K562 (cell line): ENCODE measurements around the gene FBXW8. TPM values are rescaled to one million over a fixed set of nuclear protein-coding genes. Genes with fewer than 3 reads are reported as not detected.

Source experiments
- ATAC-seq: fragments of 200-7000 bp; cut with Tn5 transposase; 3 replicates; pipeline ENCODE4 v1.9.1; 2020; ENCODE audit warnings: moderate library complexity
- BruUV-seq: library from RNA; stranded (reverse); fragments of 400-500 nt; replicated peaks from 2 replicates; lab custom pipeline; 2021; lab: Mats Ljungman, UMichigan
- CTCF ChIA-PET: fragments of 300-600 bp; formaldehyde crosslinking; extraction: SDS; loops from one replicate; lab custom pipeline; 2021; ENCODE audit warnings: low intra/inter-chr PET ratio; lab: Yijun Ruan, JAX
- POLR2A ChIA-PET: fragments of 300-600, 350-650 bp; sonication (Branson Sonifier 250); formaldehyde crosslinking; extraction: SDS; loops from one replicate; lab custom pipeline; 2021; ENCODE audit warnings: antibody characterized with exemption, inconsistent platforms; lab: Yijun Ruan, JAX
- DNase-seq, 4 experiments: peaks; one replicate each; pipeline versions ENCODE4 v3.0.0 to v3.0.0-alpha.2; 2011 to 2018; ENCODE audit warnings: low spot score in 3 of 4, mixed read lengths in 3 of 4; ENCODE audit errors: extremely low read depth in 1 of 4
- FAIRE-seq: peaks from 2 replicates; lab custom pipeline; 2011; peaks lifted over from hg19 to GRCh38; lab: Jason Lieb, UNC
- H2AFZ ChIP-seq: 2 replicates; pipeline ENCODE4 v1.6.0; 2011; ENCODE audit warnings: low read depth, low read length, control low read depth, inconsistent platforms
- H3K27ac ChIP-seq: fragments of 200-600 bp; 3 replicates; pipeline ENCODE4 v1.8.0; 2011; ENCODE audit warnings: low read depth, mild to moderate bottlenecking, control low read depth, inconsistent platforms, low read length, moderate library complexity, mixed read lengths; ENCODE audit errors: extremely low read depth
- H3K27me3 ChIP-seq, 2 experiments: fragments of 300-600 bp in 1 of 2; 2 replicates in 1 of 2; 3 replicates in 1 of 2; pipeline versions ENCODE4 v1.6.0 to v1.8.0; 2011; ENCODE audit warnings: inconsistent platforms in 2 of 2, low read length in 2 of 2, mild to moderate bottlenecking in 1 of 2, mixed read lengths in 1 of 2, moderate library complexity in 1 of 2; ENCODE audit not compliant: control insufficient read depth in 2 of 2, insufficient read depth in 2 of 2
- H3K36me3 ChIP-seq: fragments of 300-600 bp; 3 replicates; pipeline ENCODE4 v1.8.0; 2011; ENCODE audit warnings: mild to moderate bottlenecking, low read length, inconsistent platforms; ENCODE audit not compliant: control insufficient read depth, insufficient read depth
- H3K4me1 ChIP-seq, 2 experiments: fragments of 200-600 bp in 1 of 2; replicated peaks in 1 of 2; 2 replicates in 1 of 2; 3 replicates in 1 of 2; pipeline versions ENCODE4 v1.5.1 to v1.8.0; 2011; ENCODE audit warnings: inconsistent platforms in 2 of 2, low read length in 2 of 2, mild to moderate bottlenecking in 1 of 2, mixed read lengths in 1 of 2, moderate library complexity in 1 of 2; ENCODE audit not compliant: control insufficient read depth in 2 of 2, insufficient read depth in 2 of 2
- H3K4me2 ChIP-seq: 2 replicates; pipeline ENCODE4 v1.6.1; 2011; ENCODE audit warnings: low read length, control low read depth, inconsistent platforms, mixed read lengths; ENCODE audit not compliant: insufficient read depth
- H3K4me3 ChIP-seq: fragments of 200-600 bp; sonication (generic), shearing (Covaris generic); 2 replicates; pipeline ENCODE4 v1.5.1; 2016; ENCODE audit warnings: control low read depth, inconsistent platforms
- H3K79me2 ChIP-seq: fragments of 200-600 bp; 3 replicates; pipeline ENCODE4 v1.8.0; 2011; ENCODE audit warnings: low read length, inconsistent platforms; ENCODE audit not compliant: control insufficient read depth, insufficient read depth
- H3K9ac ChIP-seq, 2 experiments: 2 replicates each; pipeline versions ENCODE4 v1.6.0 to v1.6.1; 2011; ENCODE audit warnings: low read depth in 2 of 2, low read length in 2 of 2, control low read depth in 1 of 2, inconsistent platforms in 1 of 2, mild to moderate bottlenecking in 1 of 2, mixed read lengths in 1 of 2; ENCODE audit not compliant: insufficient read depth in 1 of 2
- H3K9me1 ChIP-seq: one replicate; pipeline ENCODE4 v1.6.0; 2011; ENCODE audit warnings: inconsistent platforms, mild to moderate bottlenecking, low read length, moderate library complexity; ENCODE audit not compliant: control insufficient read depth, insufficient read depth
- H3K9me3 ChIP-seq: replicated peaks from 2 replicates; pipeline ENCODE4 v1.5.1; 2011; ENCODE audit warnings: low read depth, low read length, inconsistent platforms; ENCODE audit not compliant: control insufficient read depth, insufficient read depth
- H4K20me1 ChIP-seq: replicated peaks from 2 replicates; pipeline ENCODE4 v1.6.1; 2011; ENCODE audit warnings: low read length, inconsistent platforms, mixed read lengths; ENCODE audit not compliant: control insufficient read depth, insufficient read depth
- ADNP ChIP-seq: fragments of 200-800 bp; sonication (Bioruptor generic); IDR thresholded peaks from 2 replicates; pipeline ENCODE4 v1.6.1; 2016; ENCODE audit warnings: missing genetic modification characterization, missing compliant biosample characterization
- BRD9 ChIP-seq: fragments of 450-650 bp; IDR thresholded peaks from 2 replicates; pipeline ENCODE4 v1.6.1; 2018; ENCODE audit warnings: low read depth; ENCODE audit not compliant: partially characterized antibody
- CREB3 ChIP-seq: fragments of 450-650 bp; conservative IDR thresholded peaks from 2 replicates; pipeline ENCODE4 v1.6.1; 2016; ENCODE audit warnings: missing genetic modification characterization, low read depth, mild to moderate bottlenecking, missing compliant biosample characterization, moderate library complexity
- ETV6 ChIP-seq, 3 experiments: fragments of 150-350 bp in 1 of 3; sonication (generic) in 1 of 3; formaldehyde crosslinking in 1 of 3; IDR thresholded peaks; 2 replicates each; pipeline versions ENCODE4 v1.6.1 to v1.8.0; 2014 to 2022; ENCODE audit warnings: borderline replicate concordance in 2 of 3, low read depth in 2 of 3, antibody characterized with exemption in 1 of 3, low read length in 1 of 3, mild to moderate bottlenecking in 1 of 3, missing genetic modification reagents in 1 of 3
- JUN ChIP-seq, 2 experiments: sonication (generic) in 1 of 2; formaldehyde crosslinking in 1 of 2; IDR thresholded peaks; 2 replicates each; pipeline versions ENCODE4 v1.6.1 to v1.8.0; 2012 to 2022; ENCODE audit warnings: borderline replicate concordance in 2 of 2, mild to moderate bottlenecking in 2 of 2, improper control_type of control experiment in 1 of 2, low read depth in 1 of 2, low read length in 1 of 2, missing genetic modification reagents in 1 of 2
- KLF1 ChIP-seq: fragments of 450-650 bp; IDR thresholded peaks from 2 replicates; pipeline ENCODE4 v1.6.1; 2016; ENCODE audit warnings: missing genetic modification characterization, missing compliant biosample characterization
- PTBP1 ChIP-seq: fragments of 200-400 bp; formaldehyde crosslinking; IDR thresholded peaks from 2 replicates; pipeline ENCODE4 v1.6.1; 2017; ENCODE audit warnings: low read depth, low read length
- RBM25 ChIP-seq: fragments of 200-400 bp; formaldehyde crosslinking; IDR thresholded peaks from 2 replicates; pipeline ENCODE4 v1.6.1; 2018; ENCODE audit warnings: low read length, low read depth, moderate library complexity; ENCODE audit not compliant: severe bottlenecking
- RCOR1 ChIP-seq, 2 experiments: IDR thresholded peaks; 2 replicates each; pipeline ENCODE4 v1.6.1; 2012; ENCODE audit warnings: low read depth in 2 of 2, low read length in 2 of 2, borderline replicate concordance in 1 of 2, improper control_type of control experiment in 1 of 2
- TCF7L2 ChIP-seq: fragments of 150-350 bp; IDR thresholded peaks from 2 replicates; pipeline ENCODE4 v1.6.1; 2016; ENCODE audit warnings: low read depth, mild to moderate bottlenecking, low read length, moderate library complexity
- WHSC1 ChIP-seq: IDR thresholded peaks from one replicate; pipeline ENCODE4 v1.6.1; 2012; ENCODE audit warnings: low read length, control low read depth, inconsistent platforms
- ZBTB26 ChIP-seq: fragments of 450-650 bp; formaldehyde crosslinking; IDR thresholded peaks from 2 replicates; pipeline ENCODE4 v1.4.0; 2022; ENCODE audit warnings: missing genetic modification characterization
- ZNF512 ChIP-seq: IDR thresholded peaks from 2 replicates; pipeline ENCODE4 v1.6.1; 2016; ENCODE audit warnings: missing genetic modification characterization, missing compliant biosample characterization
- ZNF668 ChIP-seq: fragments of 250-450 bp; sonication (Bioruptor Pico); IDR thresholded peaks from 2 replicates; pipeline ENCODE4 v1.8.0; 2022; ENCODE audit warnings: mild to moderate bottlenecking, inconsistent platforms
- WGBS: fragments of 100-300 bp; shearing (Covaris generic); methylation state at CpG from one replicate; pipeline ENCODE4 v1.1.6; 2016; ENCODE audit warnings: low coverage, mixed read lengths; ENCODE audit not compliant: insufficient coverage; ENCODE audit errors: missing lambda C conversion rate; 5-methylcytosine and 5-hydroxymethylcytosine counted together
- in situ Hi-C: fragments of 300-500 bp; cut with MboI; formaldehyde crosslinking; loops from 4 replicates; pipeline ENCODE4 v1.15.0; 2018; ENCODE audit warnings: inconsistent platforms, mixed read lengths
- intact Hi-C: fragments of 100-400 bp; cut with micrococcal nuclease; formaldehyde crosslinking; loops from 2 replicates; pipeline ENCODE4 v1.14.2; 2022
- polyA plus RNA-seq, 8 experiments: library from polyadenylated mRNA; depleted of rRNA in 4 of 8; stranded (reverse) in 5 of 8; unstranded in 3 of 8; fragments of >200 nt; fragmentation: Nextera tagmentation in 2 of 8; fragmentation: Illumina TruSeq in 1 of 8; extraction: Ambion mirVana in 2 of 8; extraction: Trizol in 1 of 8; gene quantifications; 2 replicates each; pipeline versions ENCODE4 v1.2.1 to v1.2.3, GENCODE V29; 2011 to 2014; ENCODE audit warnings: inconsistent platforms in 1 of 8, missing spikeins in 1 of 8
- total RNA-seq, 7 experiments: library from RNA; depleted of rRNA in 6 of 7; stranded (reverse); fragments of >200 nt in 6 of 7; fragmentation: Illumina TruSeq in 2 of 7; extraction: Trizol in 2 of 7; gene quantifications; 2 replicates each; pipeline versions ENCODE4 v1.2.1 to v1.2.3, GENCODE V29; 2011 to 2021; ENCODE audit warnings: low replicate concordance in 1 of 7

The FBXW8 gene
- total and polyA plus RNA-seq, 9 of the 15 experiments (the other 6 are each of a cell fraction or from before 2014, with no cell fraction given): 0.58 to 8.3 (median 4.4) TPM

GRCh38 chr12:116887897-116888296, 22.9 kb upstream of the FBXW8 start (continued):
- TF ChIP-seq ZBTB26 (CRISPR knock-in tag): no peak

- Histone ChIP-seq H3K4me2 (no peak overlapping the region), H4K20me1 (no peaks in the 10 kb centered on the region), H3K27ac (no peak overlapping the region), H3K9me3 (no peaks in the 10 kb centered on the region), H3K4me1 (peaks cover 0 to 6% of the 10 kb centered on the region in 2 experiments; a peak in 2 of 5 replicates), H3K36me3 (no peaks in the 10 kb centered on the region), H3K4me3 (no peak overlapping the region), H3K9ac (no peak overlapping the region), H2AFZ (no peak overlapping the region), H3K79me2 (no peaks in the 10 kb centered on the region), H3K27me3 (peaks cover 11 to 15% of the 10 kb centered on the region in 2 experiments; a peak in 4 of 5 replicates), H3K9me1 (no peaks in the 10 kb centered on the region)
- ATAC-seq (no peak), FAIRE-seq (no peak), DNase-seq (no peak)
- ChIA-PET POLR2A (interaction anchor here (0.8 kb wide), 1 partner anchor 95 kb away, joined by 4 read pairs; no protein-coding TSS in a partner anchor), CTCF (no interaction called here)
- intact Hi-C loops: no loop called here
- in situ Hi-C loops: no loop called here
- no TSS peak for BruUV-seq
- WGBS: 13% methylated on average over 2 of the region's 2 CpGs
- TF ChIP-seq TCF7L2: no peak
- no peak for TF ChIP-seq ETV6 (IDR thresholded peaks at IDR 0.05; ENCODE audit: borderline replicate concordance in 1 of 2, low read depth in 2 of 2, low read length in 1 of 2)
- TF ChIP-seq ETV6 (CRISPR knock-in tag; IDR thresholded peaks at IDR 0.05; ENCODE audit: borderline replicate concordance): no peak
- TF ChIP-seq RCOR1 (IDR thresholded peaks at IDR 0.05; ENCODE audit: borderline replicate concordance in 1 of 2, low read depth in 2 of 2, low read length in 2 of 2): 0 out of 4 replicates have a peak, but pooled peaks of 1 of the 2 experiments have one; percentile 16
- TF ChIP-seq RBM25: peak; percentile 87
- no peak for TF ChIP-seq KLF1 (tag)
- TF ChIP-seq BRD9: no peak
- TF ChIP-seq ZNF512 (tag): no peak
- 0 out of 2 replicates have a peak, but pooled peaks have one; percentile 34 for TF ChIP-seq PTBP1
- TF ChIP-seq WHSC1: no peak
- TF ChIP-seq CREB3 (tag): no peak
- TF ChIP-seq ZNF668: no peak
- peak; percentile 43; the same call in 1 of the 2 replicates for TF ChIP-seq ADNP (tag)
- no peak for TF ChIP-seq JUN (IDR thresholded peaks at IDR 0.05; ENCODE audit: borderline replicate concordance, low read depth, low read length)
- no peak for TF ChIP-seq JUN (CRISPR knock-in tag; IDR thresholded peaks at IDR 0.05; ENCODE audit: borderline replicate concordance)
Measured at GRCh38 chr12:116890330-116890729, 20.4 kb upstream of the FBXW8 start.
